ENCODE measurements around the gene NAALADL2.

DNA sequence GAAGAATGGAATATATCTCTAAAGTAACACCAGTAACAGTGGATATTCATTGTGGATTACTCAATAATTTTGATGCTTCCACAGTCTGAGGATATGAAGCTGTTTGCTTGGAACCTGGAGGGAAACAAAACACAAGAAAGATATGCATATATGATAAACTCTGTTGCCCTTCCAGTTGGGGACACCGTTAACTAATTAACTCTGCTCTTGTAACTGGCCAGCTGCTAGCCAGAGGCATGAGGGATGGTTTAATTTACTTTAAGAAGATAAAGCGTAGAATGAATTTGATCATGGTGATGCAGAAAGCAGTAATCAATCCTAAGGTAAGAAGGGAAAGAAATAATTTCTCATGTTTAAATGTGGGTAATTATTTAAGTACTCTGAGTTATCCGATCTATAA, 442.6 kb downstream of the NAALADL2 start:
- TF ChIP-seq, protein P1, sequence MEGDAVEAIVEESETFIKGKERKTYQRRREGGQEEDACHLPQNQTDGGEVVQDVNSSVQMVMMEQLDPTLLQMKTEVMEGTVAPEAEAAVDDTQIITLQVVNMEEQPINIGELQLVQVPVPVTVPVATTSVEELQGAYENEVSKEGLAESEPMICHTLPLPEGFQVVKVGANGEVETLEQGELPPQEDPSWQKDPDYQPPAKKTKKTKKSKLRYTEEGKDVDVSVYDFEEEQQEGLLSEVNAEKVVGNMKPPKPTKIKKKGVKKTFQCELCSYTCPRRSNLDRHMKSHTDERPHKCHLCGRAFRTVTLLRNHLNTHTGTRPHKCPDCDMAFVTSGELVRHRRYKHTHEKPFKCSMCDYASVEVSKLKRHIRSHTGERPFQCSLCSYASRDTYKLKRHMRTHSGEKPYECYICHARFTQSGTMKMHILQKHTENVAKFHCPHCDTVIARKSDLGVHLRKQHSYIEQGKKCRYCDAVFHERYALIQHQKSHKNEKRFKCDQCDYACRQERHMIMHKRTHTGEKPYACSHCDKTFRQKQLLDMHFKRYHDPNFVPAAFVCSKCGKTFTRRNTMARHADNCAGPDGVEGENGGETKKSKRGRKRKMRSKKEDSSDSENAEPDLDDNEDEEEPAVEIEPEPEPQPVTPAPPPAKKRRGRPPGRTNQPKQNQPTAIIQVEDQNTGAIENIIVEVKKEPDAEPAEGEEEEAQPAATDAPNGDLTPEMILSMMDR (IDR thresholded peaks at IDR 0.05): no peak
- TF ChIP-seq POLR2A (IDR thresholded peaks at IDR 0.05): no peak
